Brain microvascular endothelial cell (primary cell): ENCODE data around the gene YPEL3.

ENCODE experiments used
- DNase-seq: peaks from one replicate; pipeline ENCODE4 v3.0.0-alpha.2; 2020
- H3K27ac ChIP-seq: fragments of 250-450 bp; sonication (Bioruptor Pico); 2 replicates; pipeline ENCODE4 v1.5.1; 2020; ENCODE audit warnings: mild to moderate bottlenecking, moderate library complexity
- H3K27me3 ChIP-seq: fragments of 250-450 bp; sonication (Bioruptor Pico); replicated peaks from 2 replicates; pipeline ENCODE4 v1.5.1; 2020; ENCODE audit warnings: mild to moderate bottlenecking
- H3K36me3 ChIP-seq: fragments of 250-450 bp; sonication (Bioruptor Pico); replicated peaks from 2 replicates; pipeline ENCODE4 v1.5.1; 2020; ENCODE audit warnings: mild to moderate bottlenecking
- H3K4me3 ChIP-seq: 2 replicates; pipeline ENCODE4 v1.5.1; 2011; ENCODE audit warnings: low read depth, mild to moderate bottlenecking, control low read depth, low read length, moderate library complexity
- CTCF ChIP-seq: IDR thresholded peaks from 2 replicates; pipeline ENCODE4 v1.5.1; 2011; ENCODE audit warnings: low read depth, mild to moderate bottlenecking, moderate library complexity, low read length, control low read depth, inconsistent platforms; ENCODE audit errors: missing control alignments
- in situ Hi-C: cut with HindIII; loops from 2 replicates; pipeline ENCODE4 v1.10.0; 2017; ENCODE audit warnings: low sequenced_read_pairs, low pct_ligation_motif_present

YPEL3 gene

GRCh38 chr16:30063278-30063892 is 32.6 kb downstream of the YPEL3 start:
- Histone ChIP-seq H3K36me3 (peaks cover 26% of the 10 kb centered on the region), H3K27ac (peak overlapping the region; percentile 95), H3K4me3 (peak overlapping the region; percentile 64), H3K27me3 (no peaks in the 10 kb centered on the region)
- TF ChIP-seq CTCF = no peak
- no peak for DNase-seq
- in situ Hi-C loops = no loop called here

- H3K27ac ChIP-seq = no peak overlapping the region
- TF ChIP-seq CTCF = no peak
- in situ Hi-C loops = no loop called here
- DNase-seq = no peak
- H3K36me3 ChIP-seq = peaks cover 10% of the 10 kb centered on the region
- no peak overlapping the region for H3K4me3 ChIP-seq
- H3K27me3 ChIP-seq = no peaks in the 10 kb centered on the region
Observed at GRCh38 chr16:30060836-30061554, 35.0 kb downstream of the YPEL3 start.

- TF ChIP-seq CTCF = no peak
- Histone ChIP-seq H3K27ac (no peak overlapping the region), H3K4me3 (no peak overlapping the region), H3K27me3 (no peaks in the 10 kb centered on the region), H3K36me3 (peaks cover 10% of the 10 kb centered on the region)
- no peak for DNase-seq
- in situ Hi-C loops = no loop called here
Observed at GRCh38 chr16:30060346-30060745, 35.7 kb downstream of the YPEL3 start.

DNA sequence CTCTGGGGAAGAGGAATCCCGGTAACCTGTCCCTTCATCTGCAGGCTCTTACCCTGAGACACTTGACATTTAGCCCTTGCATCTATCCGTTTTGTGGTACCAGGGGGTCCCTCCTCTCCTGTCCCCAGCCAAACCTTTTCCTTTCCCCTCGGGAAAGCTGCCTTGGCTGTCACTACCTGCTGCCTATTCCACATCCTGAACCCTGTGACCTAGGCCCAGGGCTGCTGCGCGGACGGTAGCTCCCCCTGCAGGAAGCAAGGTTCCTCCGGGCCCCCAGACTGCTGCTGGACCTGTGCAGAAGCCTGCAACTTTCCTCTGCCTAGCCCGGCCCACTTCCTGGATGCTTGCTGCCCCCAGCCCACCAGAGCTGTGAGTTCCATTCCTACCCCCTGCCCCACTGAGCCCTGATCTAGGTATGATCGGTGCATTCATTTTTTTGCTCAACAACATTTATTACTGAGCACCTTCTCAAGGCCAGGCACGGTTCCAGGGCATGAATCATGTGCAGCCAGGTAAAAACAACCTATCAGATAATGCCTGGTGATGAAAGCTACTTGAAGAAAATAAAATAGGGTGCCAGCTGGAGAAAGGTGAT is 41.0 kb downstream of the YPEL3 start:
- Histone ChIP-seq H3K36me3 (peaks cover 6% of the 10 kb centered on the region), H3K4me3 (no peak overlapping the region), H3K27me3 (no peaks in the 10 kb centered on the region), H3K27ac (no peak overlapping the region)
- DNase-seq = no peak
- TF ChIP-seq CTCF = peak; percentile 78
- in situ Hi-C loops = no loop called here

DNA sequence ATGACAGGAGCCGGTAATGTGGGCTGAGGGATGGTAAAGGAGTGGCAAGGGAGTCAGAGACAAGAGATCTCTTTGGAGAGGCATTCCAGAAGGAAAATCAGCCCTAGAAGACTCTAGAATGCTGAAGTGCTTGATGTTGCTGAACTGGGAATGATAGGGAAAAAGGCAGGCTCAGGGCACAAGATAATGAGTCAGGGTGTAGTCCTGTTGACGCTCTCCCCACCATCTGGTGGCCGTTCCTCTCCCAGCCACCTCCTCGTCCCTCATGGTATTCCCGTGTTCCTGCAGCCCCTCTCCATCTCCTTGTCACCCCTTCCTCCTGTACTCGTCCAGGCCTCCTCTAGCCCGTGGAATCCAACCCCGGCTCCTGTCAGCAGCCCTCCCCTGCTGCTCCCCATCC is 41.6 kb downstream of the YPEL3 start:
- DNase-seq = no peak
- Histone ChIP-seq H3K4me3 (peak overlapping the region; percentile 3), H3K36me3 (peaks cover under 1% of the 10 kb centered on the region), H3K27me3 (no peaks in the 10 kb centered on the region), H3K27ac (no peak overlapping the region)
- TF ChIP-seq CTCF = no peak
- in situ Hi-C loops = no loop called here
